HepG2 (cell line): Measurements from ENCODE around the gene RNF149. TPM values are rescaled to one million over a fixed set of nuclear protein-coding genes. Genes with fewer than 3 reads are reported as not detected.
A peak's percentile ranks its signal among the peaks of the same experiment; 100 is the strongest.

Experiments
- BORCS8-MEF2B ChIP-seq: sonication (generic); formaldehyde crosslinking; IDR thresholded peaks from 2 replicates; pipeline ENCODE4 v1.8.0; 2022; ENCODE audit warnings: mild to moderate bottlenecking, missing genetic modification reagents
- GATAD2A ChIP-seq: IDR thresholded peaks from 2 replicates; pipeline ENCODE4 v1.6.1; 2016
- ISL2 ChIP-seq: sonication (generic); formaldehyde crosslinking; IDR thresholded peaks from 2 replicates; pipeline ENCODE4 v1.5.0; 2020; ENCODE audit warnings: missing genetic modification reagents
- KDM2A ChIP-seq: sonication (generic); formaldehyde crosslinking; IDR thresholded peaks from 2 replicates; pipeline ENCODE4 v1.4.0; 2020; ENCODE audit warnings: low read depth, missing genetic modification reagents, borderline replicate concordance
- KMT2A ChIP-seq: sonication (generic); formaldehyde crosslinking; IDR thresholded peaks from 2 replicates; pipeline ENCODE4 v1.4.0; 2020; ENCODE audit warnings: missing genetic modification reagents
- PITX1 ChIP-seq: sonication (generic); formaldehyde crosslinking; IDR thresholded peaks from 2 replicates; pipeline ENCODE4 v1.5.1; 2020; ENCODE audit warnings: mild to moderate bottlenecking, missing genetic modification reagents
- RAD21 ChIP-seq: fragments of 450-650 bp; formaldehyde crosslinking; IDR thresholded peaks from 2 replicates; pipeline ENCODE4 v1.5.0; 2020; ENCODE audit warnings: mild to moderate bottlenecking
- RBM39 ChIP-seq: fragments of 200-400 bp; formaldehyde crosslinking; IDR thresholded peaks from one replicate; pipeline ENCODE4 v1.6.1; 2018; ENCODE audit warnings: antibody characterized with exemption, mild to moderate bottlenecking, low read depth, low read length; ENCODE audit not compliant: poor library complexity, severe bottlenecking
- U2AF1 ChIP-seq: fragments of 200-400 bp; formaldehyde crosslinking; optimal IDR thresholded peaks from 2 replicates; pipeline ENCODE3; 2017; ENCODE audit warnings: mild to moderate bottlenecking, low read depth, low read length
- XRCC5 ChIP-seq: fragments of 200-400 bp; formaldehyde crosslinking; optimal IDR thresholded peaks from 2 replicates; pipeline ENCODE3; 2017; ENCODE audit warnings: mild to moderate bottlenecking, low read length
- YY1 ChIP-seq: IDR thresholded peaks from 2 replicates; pipeline ENCODE4 v1.6.1; 2011; ENCODE audit warnings: low read length, low read depth, moderate library complexity, mild to moderate bottlenecking; ENCODE audit not compliant: insufficient read depth, insufficient replicate concordance
- ZKSCAN1 ChIP-seq: fragments of 150-350 bp; IDR thresholded peaks from 2 replicates; pipeline ENCODE4 v1.6.1; 2014; ENCODE audit warnings: low read length
- ZMYM4 ChIP-seq: sonication (generic); formaldehyde crosslinking; IDR thresholded peaks from 2 replicates; pipeline ENCODE4 v1.8.1; 2023; ENCODE audit warnings: mild to moderate bottlenecking, missing genetic modification reagents
- ZNF143 ChIP-seq: sonication (generic); formaldehyde crosslinking; IDR thresholded peaks from 2 replicates; pipeline ENCODE4 v1.4.0; 2020; ENCODE audit warnings: missing genetic modification reagents
- ZNF230 ChIP-seq: sonication (generic); formaldehyde crosslinking; IDR thresholded peaks from 2 replicates; pipeline ENCODE4 v1.4.0; 2020; ENCODE audit warnings: mild to moderate bottlenecking, missing genetic modification reagents
- ZNF451 ChIP-seq: sonication (generic); formaldehyde crosslinking; IDR thresholded peaks from 2 replicates; pipeline ENCODE4 v1.5.0; 2020; ENCODE audit warnings: mild to moderate bottlenecking, missing genetic modification reagents
- ZNF646 ChIP-seq: sonication (generic); formaldehyde crosslinking; IDR thresholded peaks from 2 replicates; pipeline ENCODE4 v1.9.0; 2021; ENCODE audit warnings: mild to moderate bottlenecking, missing genetic modification reagents
- ZNF772 ChIP-seq: sonication (generic); formaldehyde crosslinking; IDR thresholded peaks from 2 replicates; pipeline ENCODE4 v1.5.0; 2020; ENCODE audit warnings: mild to moderate bottlenecking, missing genetic modification reagents
- ZNF788 ChIP-seq: sonication (generic); formaldehyde crosslinking; IDR thresholded peaks from 2 replicates; pipeline ENCODE4 v1.5.0; 2020; ENCODE audit warnings: mild to moderate bottlenecking, missing genetic modification reagents, borderline replicate concordance
- ZSCAN31 ChIP-seq: sonication (generic); formaldehyde crosslinking; IDR thresholded peaks from 2 replicates; pipeline ENCODE4 v1.5.0; 2020; ENCODE audit warnings: low read depth, mild to moderate bottlenecking, missing genetic modification reagents
- polyA plus RNA-seq, 8 experiments: library from polyadenylated mRNA; depleted of rRNA in 3 of 8; stranded (reverse) in 7 of 8; unstranded in 1 of 8; fragments of >200 nt; fragmentation: Illumina TruSeq in 4 of 8; extraction: Trizol in 4 of 8; gene quantifications; 2 replicates each; pipeline versions ENCODE4 v1.2.1 to v1.2.3, GENCODE V29; 2011 to 2016; ENCODE audit warnings: low read depth in 4 of 8, missing spikeins in 1 of 8, mixed read lengths in 1 of 8; ENCODE audit not compliant: insufficient read depth in 1 of 8
- total RNA-seq, 5 experiments: library from RNA; depleted of rRNA; stranded (reverse); fragments of >200 nt; fragmentation: Illumina TruSeq; extraction: Trizol; gene quantifications; 2 replicates each; pipeline ENCODE4 v1.2.3, GENCODE V29; 2016; ENCODE audit warnings: low read depth in 1 of 5
- TF ChIP-seq, protein P1 (sequence below): IDR thresholded peaks from 2 replicates; pipeline ENCODE4 v1.6.1; 2016; ENCODE audit warnings: missing genetic modification reagents, missing compliant biosample characterization

Gene RNF149
- total and polyA plus RNA-seq, 2 of the 13 experiments (the other 11 are each of a cell fraction or from before 2014, with no cell fraction given) = 87.6 to 109 TPM

DNA sequence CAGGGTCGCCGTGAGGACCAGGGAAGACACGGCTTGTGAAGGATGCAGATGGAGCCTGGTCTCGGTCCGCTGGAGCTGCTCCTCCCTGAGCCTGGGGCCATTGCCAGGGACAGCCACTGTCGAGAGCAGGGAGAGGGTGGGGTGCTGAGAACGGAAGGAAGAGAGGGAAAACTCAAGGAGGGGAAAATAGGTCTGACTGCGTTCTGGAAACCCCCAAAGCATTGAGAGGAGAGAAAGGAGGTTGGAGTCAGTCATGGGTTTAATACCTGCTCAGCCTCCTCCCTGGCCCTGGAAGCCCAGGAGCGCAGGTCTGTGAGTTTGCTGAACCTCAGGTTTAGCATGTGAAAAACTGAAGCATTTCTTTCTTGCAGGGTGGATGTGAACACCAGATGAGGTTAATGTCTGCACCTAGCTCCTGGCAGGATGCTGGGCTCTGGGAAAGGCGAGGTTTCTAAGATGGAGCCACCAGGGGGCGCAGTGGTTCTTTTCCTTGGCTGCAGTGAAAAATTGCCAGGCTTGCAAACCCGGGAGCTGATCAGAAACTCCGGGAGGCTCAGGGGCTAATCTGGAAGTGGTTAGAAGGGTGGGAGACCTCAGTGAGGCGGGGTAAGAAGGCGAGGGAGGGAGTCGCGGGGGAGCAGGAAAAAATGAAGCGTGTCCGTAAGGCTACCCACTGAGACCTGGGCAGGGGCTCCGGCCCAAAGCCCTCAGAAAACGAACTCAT is 33.6 kb upstream of the RNF149 start (continued):
- 0 out of 2 replicates have a peak, but pooled peaks have one; percentile 28 for TF ChIP-seq BORCS8-MEF2B (CRISPR knock-in tag)
- no peak for TF ChIP-seq ZNF143 (CRISPR knock-in tag)
- TF ChIP-seq, protein P1, sequence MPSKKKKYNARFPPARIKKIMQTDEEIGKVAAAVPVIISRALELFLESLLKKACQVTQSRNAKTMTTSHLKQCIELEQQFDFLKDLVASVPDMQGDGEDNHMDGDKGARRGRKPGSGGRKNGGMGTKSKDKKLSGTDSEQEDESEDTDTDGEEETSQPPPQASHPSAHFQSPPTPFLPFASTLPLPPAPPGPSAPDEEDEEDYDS = 0 out of 2 replicates have a peak, but pooled peaks have one; percentile 12
- TF ChIP-seq YY1 = no peak
- no peak for TF ChIP-seq ZNF646 (CRISPR knock-in tag)
- TF ChIP-seq ZNF788 (CRISPR knock-in tag) = peak; percentile 36; the same call in 1 of the 2 replicates
- no peak for TF ChIP-seq ZNF451 (CRISPR knock-in tag)
- peak; percentile 55; the same call in 1 of the 2 replicates for TF ChIP-seq ZSCAN31 (CRISPR knock-in tag)
- TF ChIP-seq ZNF772 (CRISPR knock-in tag) = 0 out of 2 replicates have a peak, but pooled peaks have one; percentile 40
- peak; percentile 31; the same call in 1 of the 2 replicates for TF ChIP-seq GATAD2A (CRISPR knock-in tag)
- peak; percentile 49 for TF ChIP-seq XRCC5
- 0 out of 2 replicates have a peak, but pooled peaks have one; percentile 38 for TF ChIP-seq KMT2A (CRISPR knock-in tag)
- 0 out of 2 replicates have a peak, but pooled peaks have one; percentile 43 for TF ChIP-seq PITX1 (CRISPR knock-in tag)
- peak; percentile 50; the same call in 1 of the 2 replicates for TF ChIP-seq KDM2A (CRISPR knock-in tag)
- 0 out of 2 replicates have a peak, but pooled peaks have one; percentile 37 for TF ChIP-seq ZKSCAN1
- peak; percentile 23; the same call in 1 of the 2 replicates for TF ChIP-seq ZMYM4
- TF ChIP-seq U2AF1 = peak; percentile 53
- TF ChIP-seq ZNF230 (CRISPR knock-in tag) = peak; percentile 84; the same call in 1 of the 2 replicates
- no peak for TF ChIP-seq RBM39
- peak; percentile 83 for TF ChIP-seq RAD21 (CRISPR knock-in tag)
- 0 out of 2 replicates have a peak, but pooled peaks have one; percentile 21 for TF ChIP-seq ISL2 (CRISPR knock-in tag)
